Right lobe of liver (tissue), 6 donors: ENCODE measurements around the gene RAB3IP. TPM values are rescaled to one million over a fixed set of nuclear protein-coding genes. Genes with fewer than 3 reads are reported as not detected.

Experiments
- ATAC-seq, 4 donors: fragments of 200-7000 bp; cut with Tn5 transposase; one replicate each; pipeline ENCODE4 v1.9.1; 2020; ENCODE audit warnings: mild to moderate bottlenecking in 4 of 4, moderate library complexity in 4 of 4
- DNase-seq, 3 donors: peaks; one replicate each; pipeline ENCODE4 v3.0.0-alpha.2; 2020
- H3K27ac ChIP-seq, 3 donors: fragments of 200-600 bp; one replicate each; pipeline ENCODE4 v1.8.0; 2022
- H3K27me3 ChIP-seq, 2 donors: fragments of 200-600 bp; one replicate each; pipeline ENCODE4 v1.8.0; 2022
- H3K36me3 ChIP-seq, 4 donors: fragments of 200-600 bp; sonication (generic) in 1 of 4; one replicate each; pipeline versions ENCODE4 v1.5.1 to v1.8.0; 2017 to 2022; ENCODE audit warnings: control low read depth in 1 of 4
- H3K4me1 ChIP-seq, 4 donors: fragments of 200-600 bp; sonication (generic) in 1 of 4; one replicate each; pipeline versions ENCODE4 v1.5.1 to v1.8.0; 2017 to 2022; ENCODE audit warnings: control low read depth in 1 of 4
- H3K4me3 ChIP-seq, 3 donors: fragments of 200-600 bp; one replicate each; pipeline ENCODE4 v1.8.0; 2022
- H3K9me3 ChIP-seq, 4 donors: fragments of 200-600 bp; sonication (generic) in 1 of 4; one replicate each; pipeline versions ENCODE4 v1.5.1 to v1.8.0; 2017 to 2022; ENCODE audit warnings: control low read depth in 1 of 4
- POLR2A ChIP-seq: fragments of 450-650 bp; IDR thresholded peaks from one replicate; pipeline ENCODE4 v1.6.1; 2017; ENCODE audit warnings: antibody characterized with exemption, mild to moderate bottlenecking
- WGBS: methylation state at CpG from one replicate; pipeline ENCODE4 v1.1.6; 2018; ENCODE audit warnings: low coverage, low lambda C conversion rate; ENCODE audit not compliant: insufficient coverage; ENCODE audit errors: missing lambda C conversion rate; 5-methylcytosine and 5-hydroxymethylcytosine counted together
- intact Hi-C, 2 donors: fragments of 100-400 bp; cut with DNase I; formaldehyde crosslinking; loops; one replicate each; pipeline versions ENCODE4 v1.11.2 to v1.14.1; 2022
- long read RNA-seq: library from polyadenylated mRNA; unstranded; transcript quantifications from one replicate; pipeline ENCODE4 v2.0.0, GENCODE V29; 2019
- total RNA-seq, 6 experiments: library from RNA; depleted of rRNA in 2 of 6; stranded (reverse); fragments of >200 nt in 2 of 6; fragmentation: NEBNext Ultra II Directional in 3 of 6; extraction: Animal tissue kit (Norgen Biotek cat#: 25700) in 3 of 6; gene quantifications; one replicate each; pipeline versions ENCODE4 v1.1.0 to v1.2.4, GENCODE V29; 2016 to 2023
- TF ChIP-seq, protein P1 (sequence below), 4 donors: fragments of 200-600 bp in 3 of 4; fragments of 450-650 bp in 1 of 4; IDR thresholded peaks; one replicate each; pipeline versions ENCODE4 v1.5.1 to v1.8.0; 2016 to 2022; ENCODE audit warnings: antibody characterized with exemption in 4 of 4, mild to moderate bottlenecking in 2 of 4
- donor health status: DM: no; HTN: yes; CAD: no.
- donor health status: DM: no; HTN: no; CAD: no.
- donor health status: DM: no; HTN: no; CAD: no.
- donor health status: DM: no; HTN: yes; CAD: no.
- donor health status: DM: no; HTN: yes; CAD: no.

RAB3IP gene, protein sequence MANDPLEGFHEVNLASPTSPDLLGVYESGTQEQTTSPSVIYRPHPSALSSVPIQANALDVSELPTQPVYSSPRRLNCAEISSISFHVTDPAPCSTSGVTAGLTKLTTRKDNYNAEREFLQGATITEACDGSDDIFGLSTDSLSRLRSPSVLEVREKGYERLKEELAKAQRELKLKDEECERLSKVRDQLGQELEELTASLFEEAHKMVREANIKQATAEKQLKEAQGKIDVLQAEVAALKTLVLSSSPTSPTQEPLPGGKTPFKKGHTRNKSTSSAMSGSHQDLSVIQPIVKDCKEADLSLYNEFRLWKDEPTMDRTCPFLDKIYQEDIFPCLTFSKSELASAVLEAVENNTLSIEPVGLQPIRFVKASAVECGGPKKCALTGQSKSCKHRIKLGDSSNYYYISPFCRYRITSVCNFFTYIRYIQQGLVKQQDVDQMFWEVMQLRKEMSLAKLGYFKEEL
- total RNA-seq: 10 to 100 TPM; 13.8 to 16.7 (median 14.5) TPM
- long read RNA-seq, full-length matches to known transcripts: 1 of 1 reads
- long read RNA-seq, partial matches to known transcripts: 0 of 1 reads
- long read RNA-seq, other reads (novel, unspliced or antisense): 0 of 1 reads

DNA sequence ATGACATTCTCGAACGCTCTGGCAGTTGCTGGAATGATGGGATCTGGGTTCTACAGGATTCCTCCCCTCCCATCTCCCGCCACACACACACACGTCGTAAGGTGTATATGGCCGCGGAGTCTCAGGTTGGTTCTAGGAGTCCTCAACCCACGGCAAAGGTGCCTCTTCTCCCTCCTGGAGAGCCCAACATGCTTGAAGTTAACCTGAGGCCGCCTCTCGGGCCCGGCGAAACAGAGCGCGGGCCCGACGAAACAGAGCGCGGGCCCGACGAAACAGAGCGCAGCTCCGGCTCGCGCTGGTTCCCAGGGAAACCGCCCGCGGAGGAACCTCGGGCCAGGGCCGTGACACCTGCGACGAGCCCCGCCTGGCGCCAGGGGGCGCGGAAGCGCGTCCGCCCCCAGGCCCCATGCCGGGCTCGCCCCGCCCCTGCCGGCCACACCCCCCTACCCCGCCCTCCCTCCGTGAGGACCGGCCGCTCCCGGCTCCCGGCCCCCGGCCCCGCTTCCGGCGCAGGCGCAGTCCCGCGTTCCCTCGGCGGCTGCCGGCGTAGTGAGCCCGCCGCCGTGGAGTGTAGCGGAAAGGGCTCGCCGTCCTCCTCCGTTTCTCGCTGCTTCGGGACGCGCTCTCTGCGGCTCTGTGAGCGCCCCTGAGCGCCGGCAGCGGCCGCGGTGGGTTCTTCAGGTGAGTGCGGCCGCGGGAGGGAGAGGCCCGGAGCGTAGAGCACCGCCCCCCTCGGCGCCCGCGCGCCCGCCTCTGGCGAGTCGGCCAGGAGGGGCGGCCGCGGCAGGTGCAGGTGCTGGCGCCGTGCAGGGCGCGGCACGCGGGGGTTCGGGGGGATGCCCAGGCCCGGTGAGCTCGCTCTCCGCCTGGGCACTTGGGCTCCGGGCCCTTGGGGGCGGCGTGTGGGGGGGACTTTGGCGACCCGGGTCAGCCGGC is at the start of gene RAB3IP:
Gene RAB3IP, plus strand, starts transcription at position 510 of the 936 bp plus-strand sequence. CDS start 16,549 bp downstream, outside the sequence.
- DNase-seq (peak; percentile 95), ATAC-seq (peak; percentile 93 to 97 (median 94))
- 0% methylated on average over 16 of the region's 110 CpGs for WGBS
- H3K27me3 ChIP-seq: no peaks in the 10 kb centered on the region
- H3K36me3 ChIP-seq: no peaks in the 10 kb centered on the region
- TF ChIP-seq, protein P1, sequence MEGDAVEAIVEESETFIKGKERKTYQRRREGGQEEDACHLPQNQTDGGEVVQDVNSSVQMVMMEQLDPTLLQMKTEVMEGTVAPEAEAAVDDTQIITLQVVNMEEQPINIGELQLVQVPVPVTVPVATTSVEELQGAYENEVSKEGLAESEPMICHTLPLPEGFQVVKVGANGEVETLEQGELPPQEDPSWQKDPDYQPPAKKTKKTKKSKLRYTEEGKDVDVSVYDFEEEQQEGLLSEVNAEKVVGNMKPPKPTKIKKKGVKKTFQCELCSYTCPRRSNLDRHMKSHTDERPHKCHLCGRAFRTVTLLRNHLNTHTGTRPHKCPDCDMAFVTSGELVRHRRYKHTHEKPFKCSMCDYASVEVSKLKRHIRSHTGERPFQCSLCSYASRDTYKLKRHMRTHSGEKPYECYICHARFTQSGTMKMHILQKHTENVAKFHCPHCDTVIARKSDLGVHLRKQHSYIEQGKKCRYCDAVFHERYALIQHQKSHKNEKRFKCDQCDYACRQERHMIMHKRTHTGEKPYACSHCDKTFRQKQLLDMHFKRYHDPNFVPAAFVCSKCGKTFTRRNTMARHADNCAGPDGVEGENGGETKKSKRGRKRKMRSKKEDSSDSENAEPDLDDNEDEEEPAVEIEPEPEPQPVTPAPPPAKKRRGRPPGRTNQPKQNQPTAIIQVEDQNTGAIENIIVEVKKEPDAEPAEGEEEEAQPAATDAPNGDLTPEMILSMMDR (IDR thresholded peaks at IDR 0.05): peak; percentile 46 to 89 (median 71)
- peak; percentile 48 for TF ChIP-seq POLR2A
- H3K27ac ChIP-seq: peak within 1 kb of the TSS; percentile 76 to 97 (median 87)
- intact Hi-C loops: no loop called here
- H3K9me3 ChIP-seq: no peaks in the 10 kb centered on the region
- H3K4me3 ChIP-seq: peak within 1 kb of the TSS; percentile 76 to 98 (median 78)
- H3K4me1 ChIP-seq: peaks cover 0 to 10% (median 0%) of the 10 kb centered on the region in 4 donors

DNA sequence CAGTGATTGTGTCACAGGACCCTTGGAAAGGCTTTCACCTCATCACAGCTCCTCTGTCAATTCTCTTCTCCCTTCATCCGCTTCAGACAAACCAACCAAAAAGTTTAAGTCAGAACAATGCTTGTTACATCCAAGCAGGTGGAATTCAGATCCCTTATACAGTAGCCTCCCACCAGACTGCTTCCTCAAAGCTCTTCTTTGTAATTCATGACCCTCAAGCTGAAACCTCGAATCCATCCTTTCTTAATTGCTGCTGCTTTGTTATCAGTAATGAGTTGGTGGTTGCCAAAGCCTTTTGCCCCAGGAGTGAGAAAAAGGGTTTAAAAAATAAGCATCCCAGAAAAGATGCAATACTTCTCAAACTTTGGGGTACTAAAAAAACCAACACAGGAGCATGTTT is 49.0 kb upstream of the RAB3IP start:
- TF ChIP-seq, protein P1 (IDR thresholded peaks at IDR 0.05): no peak
- ATAC-seq (no peak), DNase-seq (no peak)
- Histone ChIP-seq H3K9me3 (no peaks in the 10 kb centered on the region), H3K27ac (no peak overlapping the region), H3K36me3 (no peaks in the 10 kb centered on the region), H3K27me3 (no peaks in the 10 kb centered on the region), H3K4me3 (no peak overlapping the region), H3K4me1 (no peaks in the 10 kb centered on the region)
- intact Hi-C loops: no loop called here
- WGBS: 85% methylated on average over 2 of the region's 2 CpGs

DNA sequence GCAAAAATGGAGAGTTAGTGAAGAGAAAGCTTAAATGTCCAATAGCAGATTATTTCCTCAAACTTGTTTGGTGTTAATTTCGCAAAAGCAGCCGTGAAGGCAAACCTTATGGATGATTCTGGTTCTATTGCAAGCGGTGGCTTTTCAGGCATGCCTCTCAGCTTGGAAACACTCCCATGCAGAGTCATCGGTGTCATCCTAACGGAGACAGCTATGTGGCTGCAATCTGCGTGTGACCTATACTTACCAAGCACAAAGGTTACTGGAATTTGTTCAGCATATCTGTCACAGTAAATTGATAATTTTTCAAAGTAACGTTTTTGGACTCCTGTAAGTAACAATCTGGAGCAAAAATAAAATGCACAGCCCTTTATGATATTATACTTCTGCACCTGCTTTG is 44.5 kb upstream of the RAB3IP start:
- TF ChIP-seq, protein P1 (IDR thresholded peaks at IDR 0.05): no peak
- no peak for TF ChIP-seq POLR2A
- Histone ChIP-seq H3K4me3 (no peak overlapping the region), H3K36me3 (no peaks in the 10 kb centered on the region), H3K4me1 (no peaks in the 10 kb centered on the region), H3K9me3 (no peaks in the 10 kb centered on the region), H3K27me3 (no peaks in the 10 kb centered on the region), H3K27ac (no peak overlapping the region)
- intact Hi-C loops: no loop called here
- 40% methylated on average over 6 of the region's 7 CpGs for WGBS
- peak in 2 of 3 donors; percentile 25 to 63 for DNase-seq
- ATAC-seq: peak; percentile 66 to 92 (median 82)

DNA sequence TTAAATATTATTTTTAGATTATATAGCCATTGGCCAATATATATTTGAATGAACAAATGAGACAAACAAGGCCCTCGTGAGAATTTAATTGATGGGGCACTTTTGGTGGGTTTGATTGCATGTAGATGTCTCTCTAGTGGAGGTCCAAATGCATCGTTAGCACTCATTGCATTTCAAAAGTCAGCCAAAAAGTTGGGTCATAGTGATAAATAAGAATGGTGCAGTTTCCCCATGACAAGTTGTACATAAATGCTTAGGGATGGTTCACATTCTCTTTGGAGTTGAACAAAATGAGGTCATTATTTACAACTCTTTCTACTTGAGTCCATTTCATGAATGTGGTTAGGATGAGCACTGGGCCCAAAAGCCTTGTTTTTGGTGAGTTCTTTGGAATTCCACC is 40.6 kb upstream of the RAB3IP start:
- TF ChIP-seq POLR2A: no peak
- TF ChIP-seq, protein P1 (IDR thresholded peaks at IDR 0.05): no peak
- Histone ChIP-seq H3K27me3 (no peaks in the 10 kb centered on the region), H3K9me3 (no peaks in the 10 kb centered on the region), H3K27ac (no peak overlapping the region), H3K4me1 (no peaks in the 10 kb centered on the region), H3K36me3 (no peaks in the 10 kb centered on the region), H3K4me3 (no peak overlapping the region)
- DNase-seq (no peak), ATAC-seq (no peak)
- intact Hi-C loops: no loop called here
- WGBS: 69% methylated on average over 2 of the region's 2 CpGs
